ENCODE results near the gene SH3BP1.

The SH3BP1 gene

DNA sequence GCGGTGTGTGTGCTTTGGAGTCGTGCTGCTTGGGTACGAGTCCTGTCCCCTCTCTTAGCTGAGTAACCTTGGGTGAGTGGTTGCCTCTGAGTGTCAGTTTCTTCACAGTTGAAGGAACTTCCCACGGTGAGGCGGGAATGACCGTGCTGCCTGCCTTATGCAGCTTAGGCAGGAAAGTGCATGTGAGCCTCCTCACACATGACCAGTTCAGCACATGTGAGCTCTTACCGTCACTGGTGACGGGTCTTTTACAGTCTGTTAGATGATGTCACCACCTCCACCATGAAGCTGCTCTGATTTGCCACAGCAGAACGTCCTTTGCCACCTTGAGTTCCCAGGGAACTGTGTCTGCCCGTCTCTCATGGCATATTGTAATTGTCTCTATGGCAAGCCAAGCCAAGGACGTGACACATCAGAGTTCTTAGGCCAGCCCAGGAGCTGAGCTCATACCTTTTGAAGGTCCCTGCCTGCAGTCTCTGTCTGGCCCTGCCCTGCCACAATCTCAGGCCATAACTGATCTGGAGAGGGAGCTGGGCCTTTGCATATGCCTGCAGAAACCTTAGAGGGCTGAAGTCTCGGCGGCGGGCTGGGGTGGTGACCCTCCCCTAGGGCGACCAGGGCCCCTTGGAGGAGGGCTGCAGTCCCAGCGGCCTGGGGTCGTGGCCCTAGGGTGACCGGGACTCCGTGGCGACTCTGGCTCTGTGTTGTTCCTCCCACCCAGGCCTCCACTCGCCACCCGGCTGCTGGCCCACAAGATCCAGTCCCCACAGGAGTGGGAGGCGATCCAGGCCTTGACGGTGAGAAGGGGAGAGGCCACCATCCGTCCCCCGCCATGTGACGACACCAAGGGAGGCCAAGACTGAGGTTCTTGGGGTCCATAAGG is 23.0 kb upstream of the SH3BP1 start:
- DNase-seq, result no peak

DNA sequence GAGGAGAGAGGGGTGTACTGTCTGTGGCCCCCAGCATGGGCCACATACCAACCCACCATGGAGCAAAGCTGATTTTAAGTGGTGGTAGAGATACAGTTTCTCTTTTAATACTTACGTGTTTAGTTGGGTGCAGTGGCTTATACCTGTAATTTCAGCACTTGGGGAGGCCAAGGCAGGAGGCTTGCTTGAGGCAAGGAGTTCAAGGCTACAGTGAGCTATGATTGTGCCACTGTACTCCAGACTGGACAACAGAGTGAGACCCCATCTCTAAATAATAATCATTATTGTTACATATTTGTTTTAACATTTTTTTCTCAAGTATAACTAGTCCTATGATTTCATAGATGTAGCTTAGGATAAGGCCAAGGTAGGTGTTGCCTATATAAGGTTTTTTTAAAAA is 22.0 kb upstream of the SH3BP1 start:
- no peak for DNase-seq

DNA sequence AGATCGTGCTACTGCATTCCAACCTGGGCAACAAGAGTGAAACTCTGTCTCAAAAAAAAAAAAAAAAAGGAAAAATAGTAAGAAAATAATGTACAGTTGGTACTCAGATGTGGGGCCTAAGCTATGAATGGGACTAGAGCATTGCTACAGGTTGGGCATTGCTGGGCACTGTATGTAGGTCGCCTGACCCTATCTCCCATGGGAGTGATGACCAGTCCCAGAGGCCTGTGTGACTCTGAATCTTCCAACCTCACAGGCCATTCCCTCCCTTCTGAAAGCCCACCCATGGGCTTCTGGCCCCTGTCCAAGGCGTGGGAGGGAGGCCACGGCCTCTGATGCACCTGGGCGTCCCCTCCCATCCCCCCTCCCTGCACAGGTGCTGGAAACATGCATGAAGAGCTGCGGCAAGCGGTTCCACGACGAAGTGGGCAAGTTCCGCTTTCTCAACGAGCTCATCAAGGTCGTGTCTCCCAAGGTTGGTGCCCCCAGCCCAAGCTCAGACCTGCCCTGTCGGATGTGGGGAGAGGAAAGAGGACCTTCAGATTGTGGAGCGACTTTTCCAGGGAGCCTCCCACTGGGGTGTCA is 21.3 kb upstream of the SH3BP1 start:
- DNase-seq, result no peak

DNA sequence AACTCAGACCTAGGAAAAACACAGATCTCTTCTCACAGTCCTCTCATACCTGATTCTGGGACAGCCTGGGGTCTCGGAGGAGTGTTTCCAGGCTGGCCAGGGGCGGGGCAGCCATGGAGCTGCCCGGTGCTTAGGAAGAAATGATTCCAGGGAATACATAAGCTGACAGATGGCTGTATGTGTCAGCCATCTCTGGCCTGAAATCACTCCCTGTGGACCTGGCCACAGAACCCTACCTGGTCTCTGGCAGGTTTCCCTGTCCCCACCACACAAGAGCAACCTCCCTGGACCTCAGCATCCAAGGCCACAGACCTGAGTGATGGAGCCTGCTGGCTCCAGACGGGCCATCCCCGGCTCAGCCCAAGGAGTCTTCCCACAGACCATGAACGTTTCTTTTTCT is 20.8 kb upstream of the SH3BP1 start:
- no peak for DNase-seq

DNA sequence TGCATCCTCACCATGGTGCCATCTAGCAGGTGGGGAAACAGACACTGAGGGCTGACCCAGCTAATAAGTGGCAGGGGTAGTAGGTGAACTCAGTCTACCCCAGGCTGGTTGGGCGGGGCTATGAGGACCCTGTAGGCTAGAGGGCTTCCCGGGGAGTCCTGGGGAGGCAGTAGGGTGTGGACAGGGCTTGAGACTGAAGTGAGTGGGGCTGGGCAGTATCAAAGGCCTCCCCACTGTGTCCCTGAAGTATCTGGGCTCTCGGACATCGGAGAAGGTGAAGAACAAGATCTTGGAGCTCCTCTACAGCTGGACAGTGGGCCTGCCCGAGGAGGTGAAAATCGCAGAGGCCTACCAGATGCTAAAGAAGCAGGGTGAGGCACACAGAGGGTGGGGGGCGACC is 19.5 kb upstream of the SH3BP1 start:
- DNase-seq, result no peak

DNA sequence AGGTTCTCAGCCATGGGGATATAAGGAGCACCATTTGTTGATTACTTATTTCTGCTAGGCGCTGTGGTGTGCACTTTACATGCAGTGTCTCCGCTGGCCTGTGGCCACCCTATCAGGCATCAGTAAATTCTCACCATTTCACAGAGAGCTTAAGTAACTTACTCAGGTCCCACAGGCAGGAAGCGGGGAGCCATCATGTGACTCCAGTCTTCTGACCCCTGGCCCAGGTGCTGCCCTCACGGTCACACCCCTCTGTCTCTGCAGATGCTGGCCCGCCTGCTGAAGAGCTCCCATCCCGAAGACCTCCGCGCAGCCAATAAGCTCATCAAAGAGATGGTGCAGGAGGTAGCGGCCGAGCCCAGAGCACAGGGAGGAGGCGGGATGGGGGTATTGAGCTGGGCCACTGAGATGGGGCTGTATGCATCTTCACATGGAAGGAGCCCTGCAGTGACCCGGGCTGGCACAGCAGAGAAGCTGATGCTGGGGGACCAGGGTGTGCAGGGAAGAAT is 18.1 kb upstream of the SH3BP1 start:
- no peak for DNase-seq

DNA sequence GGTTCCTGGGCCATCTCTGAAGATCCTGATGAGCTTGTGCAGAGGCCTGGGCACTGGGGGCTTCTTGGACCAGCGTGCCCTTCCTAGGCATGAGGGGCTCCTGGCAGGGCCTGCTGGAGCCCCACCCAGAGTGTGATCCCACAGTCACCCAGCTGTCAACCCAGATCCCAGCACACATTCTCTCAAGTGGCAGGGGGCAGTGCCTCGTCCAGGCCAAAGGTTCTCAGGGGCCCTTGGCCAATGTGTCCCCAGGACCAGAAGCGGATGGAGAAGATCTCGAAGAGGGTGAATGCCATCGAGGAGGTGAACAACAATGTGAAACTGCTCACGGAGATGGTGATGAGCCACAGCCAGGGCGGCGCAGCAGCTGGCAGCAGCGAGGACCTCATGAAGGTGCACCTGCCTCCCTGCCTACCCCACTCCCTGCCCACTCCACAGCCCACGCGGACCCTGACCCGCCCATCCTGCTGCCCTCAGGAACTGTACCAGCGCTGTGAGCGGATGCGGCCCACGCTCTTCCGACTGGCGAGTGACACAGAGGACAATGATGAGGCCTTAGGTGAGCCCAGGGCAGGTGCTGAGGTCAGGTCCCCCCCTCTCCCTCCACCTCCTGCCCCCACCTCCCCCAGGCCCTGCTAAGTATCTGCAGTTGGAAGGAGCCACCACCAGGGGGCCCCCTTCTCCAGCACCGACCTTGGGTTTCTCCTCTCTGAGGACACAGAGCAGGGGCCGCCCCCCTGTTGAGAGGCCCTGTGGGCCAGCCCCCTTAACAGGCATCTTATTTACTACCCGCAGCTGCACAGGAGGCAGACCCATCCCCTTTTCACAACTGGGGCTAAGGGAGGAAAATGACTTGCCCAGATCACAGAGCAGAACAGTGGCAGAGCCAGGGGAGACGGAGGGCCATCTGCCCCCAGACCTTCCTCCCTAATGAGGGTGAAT is 16.1 kb upstream of the SH3BP1 start:
- DNase-seq, result peak; percentile 79

DNA sequence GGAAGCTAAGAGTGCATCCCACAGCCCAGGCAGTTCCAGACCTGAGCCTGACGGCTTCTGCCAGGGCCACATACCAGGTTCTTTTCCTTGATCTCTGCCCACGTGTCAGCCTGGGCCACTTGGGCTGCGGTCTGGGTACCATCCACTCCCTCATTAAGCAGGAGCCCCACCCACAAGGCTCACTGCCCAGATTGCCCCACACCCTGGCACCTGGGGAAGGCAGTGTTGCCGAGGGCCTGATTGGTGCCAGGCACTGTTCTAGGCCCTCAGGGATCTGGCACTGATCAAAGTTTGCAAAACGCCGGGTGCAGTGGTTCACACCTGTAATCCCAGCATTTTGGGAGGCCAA is 15.5 kb upstream of the SH3BP1 start:
- DNase-seq, result no peak

DNA sequence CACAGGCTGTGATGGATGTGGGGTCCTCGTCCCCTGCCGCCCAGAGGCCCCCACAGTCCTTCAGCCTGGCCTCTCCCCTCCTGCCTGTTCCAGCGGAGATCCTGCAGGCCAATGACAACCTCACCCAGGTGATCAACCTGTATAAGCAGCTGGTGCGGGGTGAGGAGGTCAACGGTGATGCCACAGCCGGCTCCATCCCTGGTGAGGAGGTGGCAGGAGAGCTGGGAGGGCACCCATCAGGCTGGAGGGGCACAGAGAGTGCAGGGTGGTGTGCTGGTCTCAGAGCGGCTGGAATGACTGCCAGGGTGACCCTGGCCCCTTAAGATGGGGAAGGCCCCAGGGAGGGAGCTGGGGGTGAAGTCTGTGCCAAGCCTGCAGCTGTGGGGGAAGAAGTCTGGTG is 14.6 kb upstream of the SH3BP1 start:
- DNase-seq, result no peak

DNA sequence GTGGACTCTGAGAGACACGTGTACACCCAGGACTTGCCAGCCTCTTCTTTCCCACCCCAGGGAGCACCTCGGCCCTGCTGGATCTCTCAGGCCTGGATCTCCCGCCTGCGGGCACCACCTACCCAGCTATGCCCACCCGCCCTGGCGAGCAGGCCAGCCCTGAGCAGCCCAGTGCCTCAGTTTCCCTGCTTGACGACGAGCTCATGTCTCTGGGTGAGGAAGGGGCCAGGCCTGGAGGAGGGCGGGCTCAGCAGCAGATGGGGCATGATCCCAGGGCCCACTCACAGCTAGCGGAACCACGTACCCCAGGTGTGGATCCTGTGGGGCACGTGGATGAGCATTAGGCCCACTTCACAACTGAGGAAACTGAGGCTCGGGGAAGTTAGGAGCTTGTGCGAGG is 13.7 kb upstream of the SH3BP1 start:
- DNase-seq, result no peak

DNA sequence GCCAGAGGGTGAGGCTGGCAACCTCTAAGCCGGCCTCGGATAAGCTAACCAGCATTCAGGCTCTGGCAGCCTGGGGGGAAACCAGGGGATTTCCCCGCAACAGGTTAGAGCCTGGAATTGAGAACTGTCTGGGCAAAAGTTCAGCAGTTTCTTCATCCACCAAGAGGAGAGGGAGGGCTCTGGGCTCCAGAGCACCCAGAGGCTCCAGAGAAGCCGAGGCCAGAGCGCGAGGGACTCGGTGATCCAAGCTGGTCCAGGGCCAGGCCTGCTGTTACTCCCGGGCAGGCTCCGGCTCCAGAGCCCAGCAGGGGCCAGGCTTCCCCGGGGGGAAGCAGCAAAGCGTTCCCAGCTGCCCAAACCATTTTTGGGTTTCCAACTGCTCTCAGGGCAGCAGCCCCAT is 13.3 kb upstream of the SH3BP1 start:
- DNase-seq, result no peak

DNA sequence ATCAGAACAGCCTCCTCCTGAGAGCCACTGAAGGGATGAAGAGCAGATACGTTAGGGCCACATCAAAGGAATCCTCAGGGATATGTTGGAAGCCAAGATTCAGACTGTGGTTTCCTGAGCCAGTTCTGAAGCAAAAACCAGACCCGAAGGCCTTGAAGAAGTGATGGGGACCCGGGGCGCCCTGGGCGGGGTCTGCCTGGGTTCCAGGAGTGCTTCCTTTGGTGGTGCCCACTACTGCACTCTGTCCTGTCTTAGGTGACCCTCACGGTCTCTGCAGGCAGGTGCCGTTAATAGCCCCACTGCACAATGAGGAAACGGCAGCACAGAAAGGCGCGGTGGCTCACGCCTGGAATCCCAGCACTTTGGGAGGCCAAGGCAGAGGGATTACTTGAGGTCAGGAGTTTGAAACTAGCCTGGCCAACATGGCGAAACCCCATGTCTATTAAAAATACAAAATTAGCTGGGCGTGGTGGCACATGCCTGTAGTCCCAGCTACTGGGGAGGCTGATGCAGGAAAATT is 12.9 kb upstream of the SH3BP1 start:
- DNase-seq, result no peak

DNA sequence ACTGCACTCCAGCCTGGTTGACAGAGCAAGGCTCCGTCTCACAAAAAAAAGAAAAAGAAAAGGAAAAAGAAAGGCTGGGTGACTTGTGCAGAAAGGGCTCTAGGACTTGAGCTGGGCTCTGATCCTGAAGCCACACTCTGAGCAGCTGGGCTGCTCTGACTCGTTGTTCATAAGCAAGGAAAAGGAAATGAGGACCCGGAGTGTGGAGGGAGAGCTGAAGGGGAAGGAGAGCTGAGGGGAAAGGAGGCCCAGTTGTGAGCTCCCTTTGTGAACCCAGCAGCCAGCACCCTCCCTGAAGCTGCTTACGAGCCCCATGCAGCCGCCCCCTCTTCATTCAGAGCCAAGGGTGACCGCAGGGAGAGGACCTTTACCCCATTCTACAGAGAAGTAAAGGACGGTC is 12.3 kb upstream of the SH3BP1 start:
- DNase-seq, result no peak

DNA sequence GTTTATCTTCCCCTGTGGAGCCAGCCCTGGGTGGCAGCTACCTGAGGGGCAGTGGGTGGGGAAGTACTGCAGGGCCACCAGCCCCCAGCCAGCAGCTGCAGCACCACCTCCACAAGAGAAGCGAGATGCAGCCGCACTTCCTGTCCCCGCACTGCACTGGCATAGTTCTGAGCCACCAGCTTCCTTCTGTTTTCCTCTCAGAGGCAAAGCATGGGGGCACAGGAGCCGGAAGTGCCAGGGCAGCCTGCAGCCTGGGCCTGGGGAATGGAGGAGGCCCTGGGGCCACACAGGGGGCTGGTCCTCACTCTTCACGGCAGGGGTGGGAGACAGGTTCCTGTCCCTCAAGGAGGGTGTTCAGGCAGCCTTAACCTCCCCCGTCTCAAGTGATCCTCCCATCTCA is 11.9 kb upstream of the SH3BP1 start:
- peak; percentile 51 for DNase-seq

DNA sequence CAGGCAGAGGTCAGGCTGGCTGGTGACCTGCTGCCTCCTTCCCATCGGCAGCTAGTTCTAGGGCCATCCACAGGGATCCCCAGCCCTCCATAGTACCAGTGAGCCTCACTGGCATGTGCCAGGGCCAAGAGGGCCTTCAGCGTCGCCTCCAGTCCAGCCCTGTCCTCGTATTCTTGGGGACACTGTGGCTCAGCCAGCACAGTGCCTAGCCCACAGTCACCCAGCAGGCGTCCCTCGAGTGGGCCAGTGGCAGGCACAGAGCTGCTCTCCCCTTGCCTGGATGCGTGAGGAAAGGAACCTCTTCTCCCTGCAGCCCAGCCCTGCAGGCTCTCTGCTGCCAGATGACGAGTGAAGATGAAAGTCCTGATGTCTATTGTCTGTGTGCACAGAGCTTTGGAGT is 10.6 kb upstream of the SH3BP1 start:
- no peak for DNase-seq

DNA sequence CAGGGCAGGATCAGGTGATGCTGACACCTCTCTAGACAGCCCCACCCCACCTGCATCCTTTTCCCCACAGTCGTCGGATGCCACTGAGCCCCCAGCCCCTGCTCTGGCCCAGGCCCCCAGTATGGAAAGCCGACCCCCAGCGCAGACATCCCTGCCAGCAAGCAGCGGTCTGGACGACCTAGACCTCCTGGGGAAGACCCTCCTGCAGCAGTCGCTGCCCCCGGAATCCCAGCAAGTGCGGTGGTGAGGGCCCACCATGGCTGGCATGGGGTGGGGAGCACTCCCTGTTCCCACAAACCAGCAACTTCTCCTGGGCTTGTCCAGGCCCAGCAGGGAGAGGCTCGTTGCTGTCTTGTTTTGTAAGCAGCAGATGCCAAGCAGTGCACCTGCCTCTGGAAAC is 9.5 kb upstream of the SH3BP1 start:
- DNase-seq, result no peak

DNA sequence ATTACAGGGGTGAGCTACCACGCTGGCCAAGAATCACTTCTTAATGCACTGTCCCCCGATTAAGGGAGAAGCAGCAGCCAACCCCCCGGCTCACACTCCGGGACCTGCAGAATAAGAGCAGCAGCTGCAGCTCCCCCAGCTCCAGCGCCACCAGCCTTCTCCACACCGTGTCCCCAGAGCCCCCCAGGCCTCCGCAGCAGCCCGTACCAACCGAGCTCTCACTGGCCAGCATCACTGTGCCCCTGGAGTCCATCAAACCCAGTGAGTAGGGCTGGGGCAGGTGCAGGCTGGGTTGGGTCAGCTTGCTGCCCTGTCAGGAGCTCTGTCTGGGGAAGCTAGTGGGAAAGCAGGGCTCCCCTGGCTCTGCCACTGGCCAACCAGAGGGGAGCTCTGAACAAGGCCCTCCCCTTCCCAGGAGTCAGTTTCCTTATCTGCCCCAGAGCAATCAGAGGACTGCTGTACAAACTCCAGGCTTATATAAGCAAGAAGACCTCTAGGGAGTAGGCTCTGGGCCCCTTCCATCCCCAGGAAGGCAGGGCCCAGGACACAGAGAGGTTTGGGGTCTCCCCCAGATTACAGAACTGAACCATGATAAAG is 8.5 kb upstream of the SH3BP1 start:
- DNase-seq, result no peak

DNA sequence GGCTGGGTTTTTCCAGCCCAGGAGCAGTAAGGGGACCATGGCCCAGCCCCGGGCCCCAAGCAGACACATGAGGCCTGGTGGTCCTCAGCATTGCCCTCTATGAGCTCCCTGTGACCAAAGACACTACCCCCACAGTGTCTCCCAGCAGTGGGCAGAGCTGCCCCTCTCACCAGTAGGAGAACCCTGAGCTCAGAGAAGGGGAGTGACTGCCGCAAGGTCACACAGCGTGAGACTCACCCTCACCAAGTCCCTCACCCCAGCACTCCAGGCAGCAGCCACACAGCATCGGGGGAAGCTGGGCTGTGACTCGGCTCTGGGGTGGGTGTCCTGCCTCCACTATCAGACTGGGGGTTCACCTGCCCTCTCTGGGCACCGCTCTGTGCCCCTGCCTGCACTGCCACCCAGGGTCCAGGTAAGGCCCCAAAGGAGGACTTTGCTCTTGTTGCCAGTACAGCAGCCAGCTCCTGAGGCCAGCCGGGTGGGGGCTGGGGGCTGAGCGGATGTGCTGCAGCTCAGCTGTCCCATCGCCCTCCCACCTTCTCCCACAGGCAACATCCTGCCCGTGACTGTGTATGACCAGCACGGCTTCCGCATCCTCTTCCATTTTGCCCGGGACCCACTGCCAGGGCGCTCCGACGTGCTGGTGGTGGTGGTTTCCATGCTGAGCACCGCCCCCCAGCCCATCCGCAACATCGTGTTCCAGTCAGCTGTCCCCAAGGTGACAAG is 7.9 kb upstream of the SH3BP1 start:
- DNase-seq, result no peak

DNA sequence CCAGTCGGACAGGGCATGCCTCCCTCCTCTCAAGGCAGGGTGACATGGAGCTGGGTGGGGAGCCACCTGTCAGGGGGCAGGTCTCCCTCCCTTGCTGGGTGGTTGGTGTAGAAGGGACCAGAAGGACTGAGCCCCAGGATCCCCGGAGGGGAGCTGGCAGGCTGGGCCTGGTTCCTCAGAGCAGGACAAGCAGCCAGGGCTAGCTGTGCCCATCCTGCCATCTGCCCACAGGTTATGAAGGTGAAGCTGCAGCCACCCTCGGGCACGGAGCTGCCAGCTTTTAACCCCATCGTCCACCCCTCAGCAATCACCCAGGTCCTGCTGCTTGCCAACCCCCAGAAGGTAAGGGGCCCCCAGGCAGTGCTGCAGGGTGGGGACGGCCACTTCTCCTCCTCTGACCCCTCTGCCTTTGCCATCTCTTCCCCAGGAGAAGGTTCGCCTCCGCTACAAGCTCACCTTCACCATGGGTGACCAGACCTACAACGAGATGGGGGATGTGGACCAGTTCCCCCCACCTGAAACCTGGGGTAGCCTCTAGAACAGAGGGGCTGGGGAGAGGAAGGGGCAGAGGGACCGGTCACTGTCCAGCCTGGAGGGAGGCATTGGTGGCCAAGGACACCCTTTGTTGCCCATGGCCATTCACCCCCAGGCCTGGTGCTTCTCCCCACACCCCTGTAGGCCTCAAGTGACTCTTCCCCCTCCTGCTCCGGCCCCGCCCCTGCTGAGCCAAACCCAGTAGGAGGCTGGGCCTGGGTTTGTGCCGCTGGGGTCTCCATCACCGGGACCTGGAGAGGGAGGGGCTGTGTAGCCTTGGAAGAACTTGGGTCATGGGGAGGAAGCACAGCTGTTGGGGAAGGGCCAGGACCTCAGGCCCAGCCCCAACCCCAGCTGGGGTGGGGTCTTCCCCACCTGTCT is 7.0 kb upstream of the SH3BP1 start:
- no peak for DNase-seq

DNA sequence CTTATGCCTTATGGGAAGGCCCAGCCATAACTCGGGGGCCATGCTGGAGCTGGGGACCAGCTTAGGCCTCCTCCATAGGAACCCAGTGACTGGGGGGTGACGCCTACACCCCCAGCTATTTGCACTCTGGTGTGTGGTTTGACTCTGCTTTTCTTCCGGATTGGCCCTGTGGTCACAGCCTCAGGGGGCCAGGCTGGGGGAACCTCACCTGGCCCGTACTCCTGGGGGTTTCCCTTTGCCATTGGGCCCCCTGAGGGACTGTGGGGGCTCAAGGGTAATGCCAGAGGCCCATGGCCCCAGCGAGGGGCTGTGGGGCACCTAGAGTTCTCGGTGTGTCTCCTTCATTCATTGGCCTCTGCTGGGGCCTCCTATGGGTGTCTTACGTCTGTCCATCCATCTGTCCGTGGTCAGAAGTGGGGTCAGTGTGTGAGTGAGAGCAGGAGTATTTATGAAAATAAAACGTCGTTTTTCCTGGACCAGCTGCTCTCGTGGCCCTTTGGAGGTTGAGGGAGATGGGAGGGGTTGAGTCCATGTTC is 6.3 kb upstream of the SH3BP1 start:
- DNase-seq, result peak; percentile 37
